ENCODE data around the gene MEGF11.

- TF ChIP-seq CTCF (IDR thresholded peaks at IDR 0.05), result no peak
- TF ChIP-seq POLR2AphosphoS5 (IDR thresholded peaks at IDR 0.05), result no peak
- no peak for TF ChIP-seq POLR2A (IDR thresholded peaks at IDR 0.05)
Measured at GRCh38 chr15:66098022-66098363, 155.6 kb downstream of the MEGF11 start.

Measured in breast epithelium (tissue), 3 donors.